GM12878 (cell line): Measurements from ENCODE around the gene KRTAP10-1. TPM values are rescaled to one million over a fixed set of nuclear protein-coding genes. Genes with fewer than 3 reads are reported as not detected.
"Not testable (repeated sequence)": the region's sequence is repeated elsewhere in the genome, so short reads cannot be mapped to it uniquely, and the experiment has no call there.

Experiments
- ATAC-seq: fragments of 200-7000 bp; cut with Tn5 transposase; 3 replicates; pipeline ENCODE4 v1.9.1; 2020; ENCODE audit warnings: mild to moderate bottlenecking, moderate library complexity
- BruUV-seq: library from RNA; stranded (reverse); fragments of 400-500 nt; replicated peaks from 2 replicates; lab custom pipeline; 2021; lab: Mats Ljungman, UMichigan
- CTCF ChIA-PET: fragments of 300-600 bp; sonication (Branson Sonifier 250); formaldehyde crosslinking; extraction: SDS; loops from one replicate; lab custom pipeline; 2021; ENCODE audit warnings: inconsistent platforms; lab: Yijun Ruan, JAX
- POLR2A ChIA-PET: fragments of 350-600 bp; formaldehyde crosslinking; extraction: SDS; loops from one replicate; lab custom pipeline; 2021; ENCODE audit warnings: inconsistent platforms; lab: Charles Lee
- RAD21 ChIA-PET: fragments of 300-600 bp; sonication (Branson Sonifier 250); formaldehyde crosslinking; loops from one replicate; lab custom pipeline; 2023; ENCODE audit warnings: antibody characterized with exemption; ENCODE audit not compliant: unreplicated experiment; lab: Charles Lee
- SMC1A ChIA-PET: fragments of 300-600 bp; sonication (Branson Sonifier 250); formaldehyde crosslinking; loops from one replicate; lab custom pipeline; 2023; ENCODE audit not compliant: unreplicated experiment, uncharacterized antibody; lab: Charles Lee
- DNase-seq: peaks from one replicate; pipeline ENCODE4 v3.0.0-alpha.2; 2011; ENCODE audit warnings: low read depth, low spot score
- FAIRE-seq: peaks from 3 replicates; lab custom pipeline; 2011; peaks lifted over from hg19 to GRCh38; lab: Jason Lieb, UNC
- H2AFZ ChIP-seq: 2 replicates; pipeline ENCODE4 v1.6.0; 2011; ENCODE audit warnings: low read depth, low read length, control low read depth; ENCODE audit not compliant: control insufficient read depth
- H3K27ac ChIP-seq: 2 replicates; pipeline ENCODE4 v1.5.1; 2011; ENCODE audit warnings: control low read depth; ENCODE audit not compliant: control insufficient read depth, insufficient read depth
- H3K27me3 ChIP-seq, 2 experiments: replicated peaks in 1 of 2; 2 replicates each; pipeline versions ENCODE4 v1.6.0 to v1.6.1; 2011; ENCODE audit warnings: low read length in 1 of 2; ENCODE audit not compliant: control insufficient read depth in 2 of 2, insufficient read depth in 2 of 2
- H3K36me3 ChIP-seq, 2 experiments: 2 replicates each; pipeline ENCODE4 v1.5.1; 2011; ENCODE audit warnings: low read length in 1 of 2; ENCODE audit not compliant: control insufficient read depth in 2 of 2, insufficient read depth in 2 of 2
- H3K4me1 ChIP-seq: 2 replicates; pipeline ENCODE4 v1.6.1; 2011; ENCODE audit warnings: mild to moderate bottlenecking, low read length, moderate library complexity, mixed read lengths; ENCODE audit not compliant: control insufficient read depth, insufficient read depth
- H3K4me2 ChIP-seq: 2 replicates; pipeline ENCODE4 v1.6.0; 2011; ENCODE audit warnings: control low read depth; ENCODE audit not compliant: control insufficient read depth, insufficient read depth
- H3K4me3 ChIP-seq: fragments of 200-600 bp; sonication (generic); 2 replicates; pipeline ENCODE4 v1.5.1; 2016
- H3K79me2 ChIP-seq: 2 replicates; pipeline ENCODE4 v1.6.0; 2011; ENCODE audit warnings: low read length; ENCODE audit not compliant: control insufficient read depth, insufficient read depth
- H3K9ac ChIP-seq: 2 replicates; pipeline ENCODE4 v1.8.0; 2011; ENCODE audit warnings: low read length, control low read depth, mixed read lengths; ENCODE audit not compliant: control insufficient read depth, insufficient read depth
- H3K9me3 ChIP-seq: replicated peaks from 3 replicates; pipeline ENCODE4 v1.5.1; 2011; ENCODE audit warnings: mild to moderate bottlenecking, low read length; ENCODE audit not compliant: control insufficient read depth, insufficient read depth
- H4K20me1 ChIP-seq: 2 replicates; pipeline ENCODE4 v1.6.0; 2011; ENCODE audit not compliant: control insufficient read depth, insufficient read depth
- BCL11A ChIP-seq: IDR thresholded peaks from 2 replicates; pipeline ENCODE4 v1.6.1; 2011; ENCODE audit warnings: low read depth, low read length
- CUX1 ChIP-seq: IDR thresholded peaks from 2 replicates; pipeline ENCODE4 v1.6.1; 2012; ENCODE audit warnings: improper control_type of control experiment, low read depth, low read length; ENCODE audit not compliant: insufficient replicate concordance
- EED ChIP-seq: sonication (generic); IDR thresholded peaks from 2 replicates; pipeline ENCODE4 v1.6.1; 2016; ENCODE audit warnings: antibody characterized with exemption, low read depth
- IRF4 ChIP-seq: IDR thresholded peaks from 2 replicates; pipeline ENCODE4 v1.6.1; 2011; ENCODE audit warnings: low read depth, low read length
- SUZ12 ChIP-seq: fragments of 200-600 bp; sonication (generic); IDR thresholded peaks from one replicate; pipeline ENCODE4 v1.6.1; 2018; ENCODE audit warnings: antibody characterized with exemption, mild to moderate bottlenecking; ENCODE audit not compliant: unreplicated experiment
- WGBS: methylation state at CpG from one replicate; pipeline ENCODE4 v1.1.6; 2016; ENCODE audit warnings: low lambda C conversion rate; ENCODE audit not compliant: insufficient replicate concordance, insufficient coverage; ENCODE audit errors: missing lambda C conversion rate; 5-methylcytosine and 5-hydroxymethylcytosine counted together
- in situ Hi-C: fragments of 300-500 bp; cut with MboI; formaldehyde crosslinking; loops from 9 replicates; pipeline ENCODE4 v1.14.3; 2018; ENCODE audit warnings: mixed read lengths
- intact Hi-C: fragments of 100-400 bp; cut with micrococcal nuclease; formaldehyde crosslinking; loops from one replicate; pipeline ENCODE4 v1.14.2; 2022; ENCODE audit not compliant: unreplicated experiment
- polyA plus RNA-seq, 11 experiments: library from polyadenylated mRNA; depleted of rRNA in 4 of 11; unstranded in 6 of 11; stranded (reverse) in 5 of 11; fragments of >200 nt; fragmentation: Nextera tagmentation in 4 of 11; fragmentation: Illumina TruSeq in 1 of 11; extraction: Ambion mirVana in 4 of 11; extraction: Trizol in 1 of 11; gene quantifications; 1 replicate in 1 of 11; 2 replicates in 10 of 11; pipeline versions ENCODE4 v1.2.1 to v1.2.3, GENCODE V29; 2011 to 2016; ENCODE audit warnings: inconsistent platforms in 2 of 11, missing spikeins in 2 of 11, low read depth in 1 of 11
- total RNA-seq, 4 experiments: library from RNA; depleted of rRNA in 3 of 4; stranded (reverse); fragments of >200 nt in 3 of 4; fragmentation: Illumina TruSeq in 1 of 4; extraction: Trizol in 1 of 4; gene quantifications; 2 replicates each; pipeline versions ENCODE4 v1.2.1 to v1.2.3, GENCODE V29; 2013 to 2021

Gene KRTAP10-1
- total and polyA plus RNA-seq, 10 of the 15 experiments (the other 5 are each of a cell fraction or from before 2014, with no cell fraction given), result not detected

GRCh38 chr21:44558695-44559094 lies 18.7 kb upstream of the KRTAP10-1 start, which contains the start of gene KRTAP10-3 (continued):
- TF ChIP-seq CUX1 (no peak), BCL11A (no peak), IRF4 (no peak), EED (no peak), SUZ12 (no peak)

DNA sequence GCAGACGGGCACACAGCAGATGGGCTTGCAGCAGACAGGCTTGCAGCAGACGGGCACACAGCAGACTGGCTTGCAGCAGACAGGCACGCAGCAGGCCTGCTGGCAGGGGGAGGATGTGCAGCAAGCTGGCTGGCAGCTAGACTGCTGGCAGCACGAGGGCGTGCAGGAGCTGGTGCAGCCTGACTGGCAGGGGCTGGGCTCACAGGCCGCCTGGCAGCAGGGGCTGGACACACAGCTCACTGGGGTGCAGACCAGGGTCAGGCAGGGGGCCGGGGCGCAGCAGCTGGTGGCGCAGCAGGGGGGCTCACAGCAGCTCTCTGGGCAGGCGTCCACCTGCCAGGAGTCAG lies 18.3 kb upstream of the KRTAP10-1 start:
- RAD21 ChIA-PET, intact Hi-C loops, H3K27me3 ChIP-seq, H3K4me2 ChIP-seq, H2AFZ ChIP-seq, CTCF ChIA-PET, H4K20me1 ChIP-seq, POLR2A ChIA-PET, H3K36me3 ChIP-seq, H3K27ac ChIP-seq, H3K4me1 ChIP-seq, FAIRE-seq, H3K4me3 ChIP-seq, DNase-seq, ATAC-seq, H3K9me3 ChIP-seq, H3K9ac ChIP-seq, in situ Hi-C loops, SMC1A ChIA-PET, H3K79me2 ChIP-seq, BruUV-seq: not testable (repeated sequence)
- 25% methylated on average over 8 of the region's 10 CpGs for WGBS
